Spinal cord (tissue), 10 donors: Measurements from ENCODE around the gene CHST2. TPM values are rescaled to one million over a fixed set of nuclear protein-coding genes. Genes with fewer than 3 reads are reported as not detected.

ENCODE experiments used
- DNase-seq, 6 donors: peaks; one replicate each; pipeline versions ENCODE4 v3.0.0 to v3.0.0-alpha.2; 2013 to 2015; ENCODE audit warnings: low spot score in 6 of 6, low read depth in 4 of 6
- H3K27ac ChIP-seq: one replicate; pipeline ENCODE4 v1.5.1; 2013; ENCODE audit warnings: low read depth, low read length, control low read depth
- H3K27me3 ChIP-seq: one replicate; pipeline ENCODE4 v1.6.1; 2013; ENCODE audit warnings: low read length; ENCODE audit not compliant: control insufficient read depth, insufficient read depth
- H3K36me3 ChIP-seq: one replicate; pipeline ENCODE4 v1.6.1; 2013; ENCODE audit warnings: low read length; ENCODE audit not compliant: control insufficient read depth, insufficient read depth
- H3K4me1 ChIP-seq: one replicate; pipeline ENCODE4 v1.6.1; 2013; ENCODE audit warnings: low read length; ENCODE audit not compliant: control insufficient read depth, insufficient read depth
- H3K4me3 ChIP-seq: one replicate; pipeline ENCODE4 v1.5.1; 2013; ENCODE audit warnings: low read depth, low read length, control low read depth
- H3K9me3 ChIP-seq: one replicate; pipeline ENCODE4 v1.6.1; 2013; ENCODE audit warnings: low read length; ENCODE audit not compliant: control insufficient read depth, insufficient read depth
- WGBS: methylation state at CpG from one replicate; pipeline ENCODE4 v1.1.5; 2013; ENCODE audit warnings: missing lambda C conversion rate; ENCODE audit not compliant: insufficient coverage; 5-methylcytosine and 5-hydroxymethylcytosine counted together
- polyA plus RNA-seq, 2 donors: library from polyadenylated mRNA; unstranded; fragments of 120-200 nt; gene quantifications; one replicate each; pipeline ENCODE4 v1.2.1, GENCODE V29; 2013; ENCODE audit not compliant: insufficient read length in 2 of 2
- total RNA-seq, 2 donors: library from RNA; depleted of rRNA in 1 of 2; stranded (reverse); fragments of 120-200 nt in 1 of 2; fragments of >200 nt in 1 of 2; gene quantifications; one replicate each; pipeline versions ENCODE4 v1.2.3 to v1.2.4, GENCODE V29; 2013 to 2014
- donor health status: healthy.

CHST2 gene
- total and polyA plus RNA-seq, 4 donors = 14.2 to 29.6 (median 23.9) TPM

DNA sequence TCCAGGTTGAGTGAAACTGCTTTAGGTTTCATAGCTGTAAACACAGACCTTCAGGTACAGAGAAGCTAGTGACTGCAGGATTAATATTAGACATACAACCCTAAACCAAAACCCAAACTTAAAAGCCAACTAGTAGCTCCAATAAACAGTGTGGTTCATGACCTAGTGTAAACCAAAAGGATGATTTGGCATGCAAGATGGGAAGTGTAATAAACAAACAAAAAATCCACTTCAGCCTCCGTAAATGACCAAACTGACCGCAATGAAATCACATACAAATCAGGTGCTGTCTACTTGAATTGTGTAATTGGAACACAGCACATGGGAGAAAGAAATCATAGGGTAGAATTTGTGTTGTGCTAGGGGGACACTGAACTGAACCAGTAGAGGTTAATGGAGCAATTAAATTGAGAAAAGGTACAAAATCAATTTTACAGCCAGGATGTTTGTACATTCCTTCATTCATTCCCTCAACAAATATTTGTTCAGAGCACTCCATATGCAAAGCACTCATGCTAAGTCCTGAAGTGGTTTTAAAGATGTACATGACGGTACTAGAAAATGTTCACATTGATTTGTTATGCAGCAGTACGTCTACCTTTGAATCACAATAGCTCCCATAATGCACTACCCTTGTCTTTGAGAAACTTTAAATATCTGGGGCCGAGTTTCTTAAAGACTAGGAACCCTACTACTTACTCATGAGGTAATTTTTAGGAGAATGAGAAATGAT is 21.4 kb upstream of the CHST2 start:
- WGBS = no CpG with 5 or more reads among the region's 5 CpGs
- DNase-seq = no peak
- Histone ChIP-seq H3K9me3 (no peaks in the 10 kb centered on the region), H3K27ac (no peak overlapping the region), H3K27me3 (no peaks in the 10 kb centered on the region), H3K4me1 (no peaks in the 10 kb centered on the region), H3K36me3 (no peaks in the 10 kb centered on the region), H3K4me3 (no peak overlapping the region)

DNA sequence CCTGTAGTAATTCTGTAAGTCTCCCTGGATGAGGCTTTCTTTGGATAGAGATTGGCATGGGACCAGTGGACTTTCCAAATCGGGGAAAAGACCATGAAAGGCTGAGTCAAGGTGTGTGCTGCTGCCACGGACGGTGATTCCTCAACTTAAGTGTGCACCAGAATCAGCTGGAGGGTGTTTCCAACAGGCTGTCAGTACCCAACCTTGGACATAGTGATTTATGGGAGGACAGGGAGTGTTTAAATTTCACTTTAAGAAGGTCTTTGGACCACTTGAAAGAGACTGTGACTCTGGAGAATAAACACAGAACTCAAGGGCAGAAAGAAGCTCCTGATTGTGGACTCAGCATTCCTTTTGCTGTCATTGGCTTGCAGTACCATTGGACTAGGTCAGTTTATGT is 20.4 kb upstream of the CHST2 start:
- no peaks in the 10 kb centered on the region for H3K27me3 ChIP-seq
- no peaks in the 10 kb centered on the region for H3K9me3 ChIP-seq
- H3K4me1 ChIP-seq = no peaks in the 10 kb centered on the region
- 80% methylated on average over 3 of the region's 3 CpGs for WGBS
- no peak overlapping the region for H3K27ac ChIP-seq
- no peak for DNase-seq
- H3K36me3 ChIP-seq = no peaks in the 10 kb centered on the region
- H3K4me3 ChIP-seq = no peak overlapping the region

DNA sequence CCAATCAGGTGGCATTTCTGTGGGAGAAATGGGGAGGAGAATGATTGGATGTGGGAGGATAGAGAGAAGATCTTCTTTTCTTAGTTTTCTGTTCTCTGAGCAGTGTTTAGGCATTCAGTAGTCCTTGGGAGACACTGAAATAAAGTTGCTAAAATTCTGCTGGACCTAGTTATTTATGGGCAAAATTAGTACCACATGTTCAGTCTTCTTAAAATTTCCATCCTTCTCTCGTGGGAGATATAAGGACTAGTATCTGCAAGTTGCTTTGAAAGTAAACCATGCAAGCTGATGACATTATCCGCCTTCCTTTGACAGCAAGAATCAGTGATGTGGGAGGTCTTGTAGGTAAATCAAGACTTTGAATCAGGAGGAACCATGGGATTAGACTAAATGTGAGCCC is 19.9 kb upstream of the CHST2 start:
- H3K27ac ChIP-seq = no peak overlapping the region
- H3K4me3 ChIP-seq = no peak overlapping the region
- no CpG with 5 or more reads among the region's 2 CpGs for WGBS
- DNase-seq = no peak
- no peaks in the 10 kb centered on the region for H3K27me3 ChIP-seq
- no peaks in the 10 kb centered on the region for H3K4me1 ChIP-seq
- no peaks in the 10 kb centered on the region for H3K36me3 ChIP-seq
- no peaks in the 10 kb centered on the region for H3K9me3 ChIP-seq

DNA sequence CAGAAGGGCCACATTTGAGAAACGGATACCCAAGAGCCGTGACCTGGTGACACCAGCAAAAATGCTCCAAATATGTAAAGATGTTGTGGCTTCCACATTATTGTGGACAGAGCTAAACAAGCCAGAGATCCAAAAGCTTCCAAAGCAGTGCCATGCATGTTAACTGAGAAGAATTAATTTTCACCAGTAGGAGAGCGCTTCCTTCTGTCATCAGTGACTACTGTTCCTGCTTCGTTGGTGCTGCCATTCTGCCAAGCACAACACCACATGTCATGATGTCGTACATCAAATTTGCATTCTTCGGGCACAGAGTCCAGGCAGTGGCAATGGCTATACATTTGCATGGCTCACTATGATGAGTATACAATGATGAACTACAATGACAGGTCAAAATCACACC is 19.1 kb upstream of the CHST2 start:
- H3K4me1 ChIP-seq = no peaks in the 10 kb centered on the region
- DNase-seq = peak in 1 of 6 donors; percentile 62
- H3K9me3 ChIP-seq = peaks cover 3% of the 10 kb centered on the region
- WGBS = 90% methylated on average over 3 of the region's 6 CpGs
- no peaks in the 10 kb centered on the region for H3K27me3 ChIP-seq
- no peaks in the 10 kb centered on the region for H3K36me3 ChIP-seq
- no peak overlapping the region for H3K27ac ChIP-seq
- no peak overlapping the region for H3K4me3 ChIP-seq

DNA sequence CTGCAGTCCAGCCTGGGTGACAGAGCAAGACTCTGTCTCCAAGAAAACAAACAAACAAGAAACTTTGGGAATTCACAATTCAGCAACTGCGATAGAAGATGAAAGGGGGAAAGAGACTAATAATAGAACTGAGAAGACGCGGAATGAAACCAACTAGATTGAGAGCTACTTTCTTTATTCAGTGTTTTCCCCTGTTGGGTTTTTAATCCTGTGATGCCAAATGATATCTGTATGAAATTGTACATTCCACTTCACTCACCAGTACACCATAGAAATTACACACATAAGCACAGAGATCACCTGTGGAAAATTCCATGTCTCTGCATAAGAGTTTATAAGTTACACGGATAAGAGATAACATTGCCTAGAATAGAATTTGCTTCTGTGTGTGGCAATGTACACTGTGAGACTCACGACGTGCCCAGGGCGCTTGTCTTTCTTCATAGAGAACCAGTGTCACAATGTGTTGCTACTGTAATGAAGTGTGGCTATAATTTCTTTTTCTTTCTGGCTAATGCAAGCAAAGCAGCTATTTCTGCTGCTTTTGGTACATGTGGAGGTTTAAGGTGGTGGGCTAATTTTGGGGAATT is 17.7 kb upstream of the CHST2 start:
- H3K4me1 ChIP-seq = no peaks in the 10 kb centered on the region
- DNase-seq = no peak
- no peak overlapping the region for H3K27ac ChIP-seq
- WGBS = 89% methylated on average over 3 of the region's 7 CpGs
- H3K36me3 ChIP-seq = no peaks in the 10 kb centered on the region
- H3K9me3 ChIP-seq = peaks cover 3% of the 10 kb centered on the region
- H3K27me3 ChIP-seq = no peaks in the 10 kb centered on the region
- H3K4me3 ChIP-seq = no peak overlapping the region

DNA sequence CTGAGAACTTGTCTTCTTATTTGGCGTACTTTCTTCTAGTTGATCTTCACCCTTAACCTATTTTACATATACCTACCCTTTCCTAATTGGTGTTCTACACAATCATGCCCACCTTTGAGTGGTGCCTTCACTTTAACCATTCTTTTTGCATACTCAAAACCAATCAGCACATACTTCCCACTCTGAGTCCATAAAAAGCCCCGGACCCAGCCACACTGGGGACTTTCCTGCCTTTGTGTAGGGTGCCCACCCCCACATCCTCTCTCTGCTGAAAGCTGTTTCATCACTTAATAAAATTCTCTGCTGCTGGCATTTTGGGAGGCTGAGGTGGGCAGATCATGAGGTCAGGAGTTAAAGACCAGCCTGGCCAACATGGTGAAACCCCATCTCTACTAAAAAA is 15.9 kb upstream of the CHST2 start:
- Histone ChIP-seq H3K36me3 (no peaks in the 10 kb centered on the region), H3K9me3 (peaks cover 3% of the 10 kb centered on the region), H3K4me1 (no peaks in the 10 kb centered on the region), H3K4me3 (no peak overlapping the region), H3K27ac (no peak overlapping the region), H3K27me3 (no peaks in the 10 kb centered on the region)
- DNase-seq = no peak
- 100% methylated on average over 2 of the region's 2 CpGs for WGBS

DNA sequence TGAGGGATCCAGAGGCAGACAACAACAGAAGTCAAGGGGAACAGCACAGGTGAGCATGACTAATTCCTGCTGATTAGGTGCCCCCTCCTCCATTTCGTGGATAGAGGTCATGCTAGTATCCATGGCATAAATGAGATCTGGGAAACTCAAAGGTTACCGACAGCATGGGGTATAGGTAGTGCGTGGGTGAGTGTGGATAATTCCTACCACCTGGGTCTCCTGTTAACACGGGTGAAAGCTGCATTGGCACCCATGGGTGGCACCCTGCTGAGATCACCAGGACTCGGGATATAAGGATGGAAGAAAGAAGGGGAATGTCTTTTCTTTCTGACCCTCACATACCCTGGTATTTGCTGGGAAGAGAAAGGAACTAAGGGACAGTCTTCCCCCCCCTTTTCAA is 14.4 kb upstream of the CHST2 start:
- DNase-seq = no peak
- Histone ChIP-seq H3K27ac (no peak overlapping the region), H3K4me1 (no peaks in the 10 kb centered on the region), H3K27me3 (no peaks in the 10 kb centered on the region), H3K36me3 (no peaks in the 10 kb centered on the region), H3K9me3 (peaks cover 3% of the 10 kb centered on the region), H3K4me3 (no peak overlapping the region)
- 81% methylated on average over 3 of the region's 5 CpGs for WGBS

DNA sequence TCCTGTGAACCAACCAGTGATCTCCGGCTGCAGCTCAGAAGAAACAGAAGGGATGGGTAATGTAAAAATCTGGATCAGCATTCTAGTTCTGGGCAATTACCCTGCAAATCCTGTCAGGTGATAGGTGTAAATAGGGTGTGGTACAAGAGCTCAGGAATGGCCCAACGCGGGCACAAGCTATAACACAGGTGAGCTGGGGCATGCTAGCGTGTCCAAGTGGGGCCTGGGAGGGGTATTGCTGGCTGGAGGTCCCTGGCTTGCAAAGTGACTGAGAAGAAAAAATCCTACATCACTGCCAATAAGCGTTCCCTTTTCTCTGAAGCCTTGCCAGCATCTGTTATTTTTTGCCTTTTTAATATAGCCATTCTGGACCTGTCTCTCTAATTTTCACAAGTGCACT is 9.7 kb upstream of the CHST2 start:
- Histone ChIP-seq H3K36me3 (no peaks in the 10 kb centered on the region), H3K27me3 (no peaks in the 10 kb centered on the region), H3K4me3 (no peak overlapping the region), H3K4me1 (no peaks in the 10 kb centered on the region), H3K9me3 (peaks cover 3% of the 10 kb centered on the region), H3K27ac (no peak overlapping the region)
- 22% methylated on average over 1 of the region's 5 CpGs for WGBS
- DNase-seq = peak in 1 of 6 donors; percentile 35

DNA sequence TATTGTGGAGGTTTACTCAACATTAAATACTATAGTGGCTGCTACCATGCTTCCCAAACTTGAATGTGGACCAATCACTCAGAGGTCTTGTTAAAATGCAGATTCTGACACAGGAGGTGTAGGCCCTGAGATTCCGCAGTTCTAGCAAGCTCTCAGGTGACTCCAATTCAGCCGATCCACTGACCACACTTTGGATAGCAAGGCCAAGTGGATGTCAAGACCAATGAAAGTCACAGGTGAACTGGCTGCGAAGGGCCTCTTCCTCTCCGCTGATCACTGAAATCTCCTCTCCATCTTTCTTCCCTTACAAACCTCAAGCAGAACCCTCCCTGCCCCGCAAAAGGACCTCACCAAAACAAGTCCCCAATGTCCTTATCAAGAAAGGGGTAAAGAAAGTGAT is 9.2 kb upstream of the CHST2 start:
- no peaks in the 10 kb centered on the region for H3K9me3 ChIP-seq
- 89% methylated on average over 3 of the region's 5 CpGs for WGBS
- H3K4me1 ChIP-seq = no peaks in the 10 kb centered on the region
- no peaks in the 10 kb centered on the region for H3K36me3 ChIP-seq
- H3K27me3 ChIP-seq = no peaks in the 10 kb centered on the region
- H3K27ac ChIP-seq = no peak overlapping the region
- no peak for DNase-seq
- no peak overlapping the region for H3K4me3 ChIP-seq

DNA sequence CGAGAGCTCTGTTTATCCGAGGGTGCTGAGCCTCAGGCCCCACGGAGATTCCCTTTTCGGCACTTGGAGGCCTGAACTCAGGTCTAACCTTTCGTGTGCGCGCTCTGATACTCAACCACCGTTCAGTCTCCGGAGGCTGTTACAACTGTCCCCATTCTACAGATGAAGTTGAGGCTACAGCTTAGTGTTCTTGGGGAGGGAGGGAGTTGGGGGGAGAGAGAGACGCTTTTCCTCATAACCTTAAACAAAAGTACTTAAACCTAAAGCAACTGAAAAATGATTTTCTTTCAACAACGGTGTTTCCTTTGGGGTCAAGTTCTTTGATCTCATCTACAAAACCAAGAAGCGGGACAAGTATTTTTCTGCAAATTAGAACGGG is 952 bp upstream of the CHST2 start:
- H3K9me3 ChIP-seq = no peaks in the 10 kb centered on the region
- peaks cover 12% of the 10 kb centered on the region for H3K36me3 ChIP-seq
- peak overlapping the region; percentile 84 for H3K27ac ChIP-seq
- H3K27me3 ChIP-seq = peaks cover 17% of the 10 kb centered on the region
- DNase-seq = no peak
- 13% methylated on average over 6 of the region's 13 CpGs for WGBS
- H3K4me3 ChIP-seq = peak overlapping the region; percentile 89
- H3K4me1 ChIP-seq = peaks cover 23% of the 10 kb centered on the region
